ENCODE results near the gene ABLIM2. TPM values are rescaled to one million over a fixed set of nuclear protein-coding genes. Genes with fewer than 3 reads are reported as not detected.

Gene ABLIM2
- total RNA-seq, 1 experiment from 2014 or later = 6.1 TPM

DNA sequence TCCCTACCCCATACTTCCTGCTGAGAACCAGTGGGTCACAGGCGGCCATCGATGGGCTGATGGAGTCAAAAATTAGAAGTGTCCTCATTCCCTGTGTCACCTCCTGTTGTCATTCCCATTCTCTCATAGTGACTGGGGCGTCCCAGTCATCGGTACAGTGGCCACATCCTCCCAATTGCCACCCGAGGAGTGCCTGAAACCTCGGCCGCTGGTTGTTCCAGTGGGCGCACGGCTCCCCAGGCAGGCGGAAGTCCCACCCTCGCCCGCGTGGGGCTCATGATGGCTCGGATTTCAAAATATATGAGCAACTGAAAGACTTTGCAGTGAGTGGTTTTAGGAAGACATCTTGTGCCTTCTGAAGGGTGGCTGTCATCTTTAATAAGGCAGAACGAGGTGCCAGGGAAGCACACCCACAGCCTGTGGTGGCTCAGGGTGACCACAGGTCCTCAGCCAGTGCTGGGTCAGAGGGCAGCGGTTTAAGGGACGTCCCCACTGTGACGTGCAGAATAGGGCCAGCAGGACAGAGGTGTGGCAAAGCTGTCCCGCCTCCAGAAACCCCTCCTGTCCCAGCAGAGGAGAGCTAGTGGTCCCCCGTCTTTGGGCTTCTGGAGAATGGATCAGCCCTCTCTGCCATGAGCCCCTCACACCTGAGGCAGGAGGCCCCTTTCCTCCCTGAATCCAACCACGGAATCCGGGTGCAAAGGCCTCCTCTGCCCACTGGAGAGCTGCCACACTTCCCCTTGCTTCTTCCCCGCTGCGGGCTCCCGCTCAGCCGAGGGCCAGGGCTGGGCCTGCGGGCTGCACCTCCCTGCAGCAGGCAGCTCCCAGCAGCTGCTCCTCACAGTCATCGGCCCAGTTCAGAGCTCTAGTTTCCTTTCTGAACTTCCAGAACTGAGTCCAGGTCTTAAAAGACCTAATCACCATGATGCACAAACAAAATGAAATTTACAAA lies 90.4 kb downstream of the ABLIM2 start:
- CTCF ChIA-PET = no interaction called here

DNA sequence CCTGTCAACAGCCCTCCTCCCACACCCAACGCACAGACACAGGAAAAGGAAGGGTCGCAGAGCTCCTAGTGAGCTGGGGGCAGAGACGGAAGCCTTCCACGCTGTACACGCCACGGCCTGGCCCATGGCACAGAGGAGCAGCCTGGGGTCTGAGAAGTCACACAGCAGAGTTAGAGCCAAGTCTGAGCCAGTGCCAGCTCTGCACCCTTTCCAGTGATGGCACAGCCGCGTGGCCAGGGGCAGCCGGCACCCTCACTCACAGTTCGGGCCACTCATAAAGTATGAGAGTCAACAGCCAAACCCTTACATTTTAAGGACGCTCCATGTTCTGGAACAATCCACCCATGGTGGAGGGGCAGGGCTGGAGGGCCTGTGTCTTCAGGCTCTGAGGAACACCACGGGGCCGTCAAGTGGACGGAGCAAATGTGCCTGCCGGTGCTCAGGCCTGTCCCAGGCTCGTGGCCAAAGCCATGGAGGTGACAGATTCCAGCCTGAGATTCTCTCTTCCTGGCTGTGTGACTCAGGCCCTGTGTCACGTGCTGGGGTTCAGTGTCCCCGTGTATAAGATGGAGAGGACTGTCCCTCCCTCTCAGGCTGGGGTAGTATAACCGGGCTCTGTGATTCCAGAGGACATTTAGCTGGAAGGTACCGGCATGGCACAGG lies 91.2 kb downstream of the ABLIM2 start:
- no peak overlapping the region for H3K9ac ChIP-seq (ENCODE audit: low read length)
- no peak overlapping the region for H2AFZ ChIP-seq (ENCODE audit: low read depth, low read length, poor library complexity, severe bottlenecking)
- no peaks in the 10 kb centered on the region for H3K36me3 ChIP-seq (ENCODE audit: control insufficient read depth in 1 of 2, insufficient read depth in 2 of 2, low read length in 2 of 2)
- no peak for TF ChIP-seq POLR2AphosphoS5 (IDR thresholded peaks at IDR 0.05; ENCODE audit: low read depth, low read length)
- no peak for TF ChIP-seq CBX3 (IDR thresholded peaks at IDR 0.05; ENCODE audit: low read depth)
- TF ChIP-seq, protein P1, sequence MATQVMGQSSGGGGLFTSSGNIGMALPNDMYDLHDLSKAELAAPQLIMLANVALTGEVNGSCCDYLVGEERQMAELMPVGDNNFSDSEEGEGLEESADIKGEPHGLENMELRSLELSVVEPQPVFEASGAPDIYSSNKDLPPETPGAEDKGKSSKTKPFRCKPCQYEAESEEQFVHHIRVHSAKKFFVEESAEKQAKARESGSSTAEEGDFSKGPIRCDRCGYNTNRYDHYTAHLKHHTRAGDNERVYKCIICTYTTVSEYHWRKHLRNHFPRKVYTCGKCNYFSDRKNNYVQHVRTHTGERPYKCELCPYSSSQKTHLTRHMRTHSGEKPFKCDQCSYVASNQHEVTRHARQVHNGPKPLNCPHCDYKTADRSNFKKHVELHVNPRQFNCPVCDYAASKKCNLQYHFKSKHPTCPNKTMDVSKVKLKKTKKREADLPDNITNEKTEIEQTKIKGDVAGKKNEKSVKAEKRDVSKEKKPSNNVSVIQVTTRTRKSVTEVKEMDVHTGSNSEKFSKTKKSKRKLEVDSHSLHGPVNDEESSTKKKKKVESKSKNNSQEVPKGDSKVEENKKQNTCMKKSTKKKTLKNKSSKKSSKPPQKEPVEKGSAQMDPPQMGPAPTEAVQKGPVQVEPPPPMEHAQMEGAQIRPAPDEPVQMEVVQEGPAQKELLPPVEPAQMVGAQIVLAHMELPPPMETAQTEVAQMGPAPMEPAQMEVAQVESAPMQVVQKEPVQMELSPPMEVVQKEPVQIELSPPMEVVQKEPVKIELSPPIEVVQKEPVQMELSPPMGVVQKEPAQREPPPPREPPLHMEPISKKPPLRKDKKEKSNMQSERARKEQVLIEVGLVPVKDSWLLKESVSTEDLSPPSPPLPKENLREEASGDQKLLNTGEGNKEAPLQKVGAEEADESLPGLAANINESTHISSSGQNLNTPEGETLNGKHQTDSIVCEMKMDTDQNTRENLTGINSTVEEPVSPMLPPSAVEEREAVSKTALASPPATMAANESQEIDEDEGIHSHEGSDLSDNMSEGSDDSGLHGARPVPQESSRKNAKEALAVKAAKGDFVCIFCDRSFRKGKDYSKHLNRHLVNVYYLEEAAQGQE (IDR thresholded peaks at IDR 0.05; ENCODE audit: low read depth) = no peak
- TF ChIP-seq ZFX (IDR thresholded peaks at IDR 0.05) = no peak
- no peak for TF ChIP-seq TCF7L2 (IDR thresholded peaks at IDR 0.05; ENCODE audit: borderline replicate concordance, extremely low read depth, insufficient read depth, insufficient read length)
- TF ChIP-seq POLR2A (IDR thresholded peaks at IDR 0.05; ENCODE audit: borderline replicate concordance, extremely low read depth, insufficient read depth, insufficient read length) = no peak
- no peak for TF ChIP-seq EZH2 (IDR thresholded peaks at IDR 0.05)
- TF ChIP-seq, protein P2, sequence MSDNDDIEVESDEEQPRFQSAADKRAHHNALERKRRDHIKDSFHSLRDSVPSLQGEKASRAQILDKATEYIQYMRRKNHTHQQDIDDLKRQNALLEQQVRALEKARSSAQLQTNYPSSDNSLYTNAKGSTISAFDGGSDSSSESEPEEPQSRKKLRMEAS (IDR thresholded peaks at IDR 0.05) = no peak
- no peaks in the 10 kb centered on the region for H3K79me2 ChIP-seq (ENCODE audit: insufficient read depth, low read length)
- no peak overlapping the region for H3K4me2 ChIP-seq (ENCODE audit: low read length)
- no peaks in the 10 kb centered on the region for H3K27me3 ChIP-seq (ENCODE audit: insufficient read depth, low read length)
- RAD21 ChIA-PET (ENCODE audit: low non-redundant PET in 1 of 2, low total read pairs in 2 of 2, uncharacterized antibody in 2 of 2, unreplicated experiment in 2 of 2) = no interaction called here
- H3K9me3 ChIP-seq (ENCODE audit: control insufficient read depth in 1 of 2, insufficient read depth in 1 of 2, low read depth in 1 of 2, low read length in 2 of 2) = peaks cover 6 to 13% of the 10 kb centered on the region in 2 experiments; a peak in 2 of 4 replicates
- H3K27ac ChIP-seq (ENCODE audit: low read depth, low read length) = no peak overlapping the region
- no peak for DNase-seq (ENCODE audit: low read depth, low spot score)
- intact Hi-C loops (cut with micrococcal nuclease) = no loop called here
- no peak for ATAC-seq
- POLR2A ChIA-PET = no interaction called here
- H4K20me1 ChIP-seq (ENCODE audit: insufficient read depth) = no peaks in the 10 kb centered on the region
- H3K4me1 ChIP-seq (ENCODE audit: control insufficient read depth in 1 of 2, insufficient read depth in 2 of 2, low read length in 2 of 2) = no peaks in the 10 kb centered on the region
- H3K4me3 ChIP-seq (replicated peaks in 1 of 2; ENCODE audit: low read depth in 1 of 2, low read length in 2 of 2) = no peak overlapping the region
- no peaks in the 10 kb centered on the region for H3K9me2 ChIP-seq (ENCODE audit: insufficient read depth)
- CTCF ChIA-PET = no interaction called here
- BruUV-seq (replicated peaks) = no TSS peak

More for the DNA sequence above, 90.4 kb downstream of the ABLIM2 start:
- ATAC-seq = no peak
- TF ChIP-seq, protein P3, sequence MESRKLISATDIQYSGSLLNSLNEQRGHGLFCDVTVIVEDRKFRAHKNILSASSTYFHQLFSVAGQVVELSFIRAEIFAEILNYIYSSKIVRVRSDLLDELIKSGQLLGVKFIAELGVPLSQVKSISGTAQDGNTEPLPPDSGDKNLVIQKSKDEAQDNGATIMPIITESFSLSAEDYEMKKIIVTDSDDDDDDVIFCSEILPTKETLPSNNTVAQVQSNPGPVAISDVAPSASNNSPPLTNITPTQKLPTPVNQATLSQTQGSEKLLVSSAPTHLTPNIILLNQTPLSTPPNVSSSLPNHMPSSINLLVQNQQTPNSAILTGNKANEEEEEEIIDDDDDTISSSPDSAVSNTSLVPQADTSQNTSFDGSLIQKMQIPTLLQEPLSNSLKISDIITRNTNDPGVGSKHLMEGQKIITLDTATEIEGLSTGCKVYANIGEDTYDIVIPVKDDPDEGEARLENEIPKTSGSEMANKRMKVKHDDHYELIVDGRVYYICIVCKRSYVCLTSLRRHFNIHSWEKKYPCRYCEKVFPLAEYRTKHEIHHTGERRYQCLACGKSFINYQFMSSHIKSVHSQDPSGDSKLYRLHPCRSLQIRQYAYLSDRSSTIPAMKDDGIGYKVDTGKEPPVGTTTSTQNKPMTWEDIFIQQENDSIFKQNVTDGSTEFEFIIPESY (IDR thresholded peaks at IDR 0.05; ENCODE audit: extremely low read depth, insufficient replicate concordance, low read length) = no peak
- no peak for TF ChIP-seq YY1 (IDR thresholded peaks at IDR 0.05; ENCODE audit: extremely low read depth, insufficient replicate concordance, low read depth, low read length)
- Histone ChIP-seq H3K4me2 (ENCODE audit: low read length) (no peak overlapping the region), H3K79me2 (ENCODE audit: insufficient read depth, low read length) (no peaks in the 10 kb centered on the region), H3K36me3 (ENCODE audit: control insufficient read depth in 1 of 2, insufficient read depth in 2 of 2, low read length in 2 of 2) (no peaks in the 10 kb centered on the region), H3K27ac (ENCODE audit: low read depth, low read length) (no peak overlapping the region), H3K9me3 (ENCODE audit: control insufficient read depth in 1 of 2, insufficient read depth in 1 of 2, low read depth in 1 of 2, low read length in 2 of 2) (peaks cover 6 to 13% of the 10 kb centered on the region in 2 experiments; a peak in 2 of 4 replicates), H3K27me3 (ENCODE audit: insufficient read depth, low read length) (no peaks in the 10 kb centered on the region), H2AFZ (ENCODE audit: low read depth, low read length, poor library complexity, severe bottlenecking) (no peak overlapping the region), H3K9ac (ENCODE audit: low read length) (no peak overlapping the region), H3K4me1 (ENCODE audit: control insufficient read depth in 1 of 2, insufficient read depth in 2 of 2, low read length in 2 of 2) (no peaks in the 10 kb centered on the region), H4K20me1 (ENCODE audit: insufficient read depth) (no peaks in the 10 kb centered on the region), H3K4me3 (replicated peaks in 1 of 2; ENCODE audit: low read depth in 1 of 2, low read length in 2 of 2) (no peak overlapping the region), H3K9me2 (ENCODE audit: insufficient read depth) (no peaks in the 10 kb centered on the region)
- BruUV-seq (replicated peaks) = no TSS peak
- POLR2A ChIA-PET = no interaction called here
- intact Hi-C loops (cut with micrococcal nuclease) = no loop called here
- no peak for DNase-seq (ENCODE audit: low read depth, low spot score)
- RAD21 ChIA-PET (ENCODE audit: low non-redundant PET in 1 of 2, low total read pairs in 2 of 2, uncharacterized antibody in 2 of 2, unreplicated experiment in 2 of 2) = no interaction called here
